Upper lobe of left lung (tissue), 6 donors: ENCODE results near the gene ACTL6A. TPM values are rescaled to one million over a fixed set of nuclear protein-coding genes. Genes with fewer than 3 reads are reported as not detected.

Source experiments
- ATAC-seq, 2 donors: fragments of 200-7000 bp; cut with Tn5 transposase; one replicate each; pipeline ENCODE4 v1.9.1; 2022; ENCODE audit warnings: mild to moderate bottlenecking in 2 of 2, moderate library complexity in 2 of 2; ENCODE audit not compliant: low FRiP score in 2 of 2
- DNase-seq, 2 donors: peaks; one replicate each; pipeline ENCODE4 v3.0.0-alpha.2; 2019 to 2020
- H3K27ac ChIP-seq, 4 donors: fragments of 200-600 bp; sonication (generic); one replicate each; pipeline ENCODE4 v1.5.1; 2016 to 2019
- H3K27me3 ChIP-seq, 4 donors: fragments of 200-600 bp; sonication (generic); one replicate each; pipeline ENCODE4 v1.5.1; 2017 to 2019
- H3K36me3 ChIP-seq, 4 donors: fragments of 200-600 bp; sonication (generic); one replicate each; pipeline ENCODE4 v1.5.1; 2016 to 2019
- H3K4me1 ChIP-seq, 4 donors: fragments of 200-600 bp; sonication (generic); one replicate each; pipeline ENCODE4 v1.5.1; 2018 to 2019
- H3K4me3 ChIP-seq, 4 donors: fragments of 200-600 bp; sonication (generic); one replicate each; pipeline ENCODE4 v1.5.1; 2017 to 2019; ENCODE audit warnings: mild to moderate bottlenecking in 2 of 4, moderate library complexity in 1 of 4
- H3K9me3 ChIP-seq, 4 donors: fragments of 200-600 bp; sonication (generic); one replicate each; pipeline ENCODE4 v1.5.1; 2018 to 2019
- CTCF ChIP-seq, 6 experiments: fragments of 450-650 bp in 4 of 6; fragments of 200-600 bp in 2 of 6; sonication (generic) in 2 of 6; IDR thresholded peaks; one replicate each; pipeline ENCODE4 v1.5.1; 2016 to 2019; ENCODE audit warnings: antibody characterized with exemption in 6 of 6
- EP300 ChIP-seq, 4 donors: sonication (generic); formaldehyde crosslinking; IDR thresholded peaks; one replicate each; pipeline ENCODE4 v1.5.1; 2017; ENCODE audit warnings: antibody characterized with exemption in 4 of 4, control low read depth in 2 of 4
- POLR2A ChIP-seq, 4 donors: fragments of 450-650 bp; IDR thresholded peaks; one replicate each; pipeline ENCODE4 v1.5.1; 2016 to 2017; ENCODE audit warnings: antibody characterized with exemption in 4 of 4, mild to moderate bottlenecking in 2 of 4
- POLR2AphosphoS5 ChIP-seq, 2 donors: sonication (generic); formaldehyde crosslinking; IDR thresholded peaks; one replicate each; pipeline ENCODE4 v1.5.1; 2017; ENCODE audit warnings: antibody characterized with exemption in 2 of 2
- WGBS, 2 donors: methylation state at CpG; one replicate each; pipeline ENCODE4 v1.1.5; 2017 to 2018; 5-methylcytosine and 5-hydroxymethylcytosine counted together
- total RNA-seq, 6 donors: library from RNA; depleted of rRNA in 4 of 6; stranded (reverse); fragments of >200 nt in 4 of 6; gene quantifications; one replicate each; pipeline versions ENCODE4 v1.1.0 to v1.2.1, GENCODE V29; 2016 to 2021
- donor health status: DM: no; HTN: no; CAD: no; lungs with moderate emphysema.
- donor health status: DM: no; HTN: yes; CAD: no; lungs with severe emphysema.

ACTL6A gene
- total RNA-seq, 6 donors from 2014 or later = 17.2 to 47.3 (median 30.7) TPM

- TF ChIP-seq POLR2AphosphoS5 (IDR thresholded peaks at IDR 0.05) (no peak), EP300 (IDR thresholded peaks at IDR 0.05) (no peak), POLR2A (IDR thresholded peaks at IDR 0.05) (no peak), CTCF (IDR thresholded peaks at IDR 0.05) (no peak)
- no peak overlapping the region for H3K4me3 ChIP-seq
- H3K36me3 ChIP-seq = no peaks in the 10 kb centered on the region
- H3K27me3 ChIP-seq = no peaks in the 10 kb centered on the region
- no peaks in the 10 kb centered on the region for H3K4me1 ChIP-seq
- no peak overlapping the region for H3K27ac ChIP-seq
- ATAC-seq (no peak), DNase-seq (no peak)
- no peaks in the 10 kb centered on the region for H3K9me3 ChIP-seq
- 94 to 98% methylated on average over 1 of the region's 1 CpG for WGBS, 2 donors
These were observed 21.1 kb upstream of the ACTL6A start for GRCh38 chr3:179541596-179541995.

- ATAC-seq = no peak
- TF ChIP-seq CTCF (IDR thresholded peaks at IDR 0.05) (no peak), POLR2AphosphoS5 (IDR thresholded peaks at IDR 0.05) (no peak), EP300 (IDR thresholded peaks at IDR 0.05) (no peak), POLR2A (IDR thresholded peaks at IDR 0.05) (no peak)
- H3K9me3 ChIP-seq = no peaks in the 10 kb centered on the region
These were observed 20.4 kb upstream of the ACTL6A start for GRCh38 chr3:179542375-179542774.

GRCh38 chr3:179544981-179545645 is 17.6 kb upstream of the ACTL6A start:
- no peak for DNase-seq
- H3K4me3 ChIP-seq = no peak overlapping the region
- no peak for TF ChIP-seq CTCF (IDR thresholded peaks at IDR 0.05)
- TF ChIP-seq POLR2A (IDR thresholded peaks at IDR 0.05) = no peak
- no peak for TF ChIP-seq EP300 (IDR thresholded peaks at IDR 0.05)
- TF ChIP-seq POLR2AphosphoS5 (IDR thresholded peaks at IDR 0.05) = no peak
- H3K9me3 ChIP-seq = no peaks in the 10 kb centered on the region
- no peaks in the 10 kb centered on the region for H3K36me3 ChIP-seq
- H3K27ac ChIP-seq = no peak overlapping the region
- no peak for ATAC-seq
- H3K4me1 ChIP-seq = no peaks in the 10 kb centered on the region
- H3K27me3 ChIP-seq = no peaks in the 10 kb centered on the region
- WGBS, 2 donors = 82 to 93% methylated on average over 2 of the region's 2 CpGs

More at GRCh38 chr3:179542375-179542774, 20.4 kb upstream of the ACTL6A start:
- DNase-seq = no peak
- Histone ChIP-seq H3K36me3 (no peaks in the 10 kb centered on the region), H3K27ac (no peak overlapping the region), H3K4me3 (no peak overlapping the region), H3K27me3 (no peaks in the 10 kb centered on the region), H3K4me1 (no peaks in the 10 kb centered on the region)

- Histone ChIP-seq H3K9me3 (no peaks in the 10 kb centered on the region), H3K36me3 (no peaks in the 10 kb centered on the region), H3K4me3 (no peak overlapping the region), H3K27ac (no peak overlapping the region), H3K27me3 (no peaks in the 10 kb centered on the region), H3K4me1 (no peaks in the 10 kb centered on the region)
- DNase-seq = no peak
- TF ChIP-seq POLR2AphosphoS5 (IDR thresholded peaks at IDR 0.05) = no peak
- no peak for TF ChIP-seq POLR2A (IDR thresholded peaks at IDR 0.05)
- TF ChIP-seq CTCF (IDR thresholded peaks at IDR 0.05) = no peak
- no peak for TF ChIP-seq EP300 (IDR thresholded peaks at IDR 0.05)
- ATAC-seq = no peak
- WGBS, 2 donors = no CpG with 5 or more reads among the region's 2 CpGs
These were observed 15.9 kb upstream of the ACTL6A start for GRCh38 chr3:179546814-179547241.
